BLaER1 (cell line): ENCODE data around the gene HPGD.
"Not testable (repeated sequence)": the region's sequence is repeated elsewhere in the genome, so short reads cannot be mapped to it uniquely, and the experiment has no call there.

Source experiments
- H3K27ac ChIP-seq: shearing (Covaris generic); formaldehyde crosslinking; 2 replicates; pipeline ENCODE4 v1.8.1; 2022
- H3K27me3 ChIP-seq: shearing (Covaris generic); formaldehyde crosslinking; 2 replicates; pipeline ENCODE4 v1.8.1; 2022
- H3K36me3 ChIP-seq: shearing (Covaris generic); formaldehyde crosslinking; 2 replicates; pipeline ENCODE4 v1.8.1; 2022
- H3K4me1 ChIP-seq: shearing (Covaris generic); formaldehyde crosslinking; 2 replicates; pipeline ENCODE4 v1.8.1; 2022
- H3K4me2 ChIP-seq: shearing (Covaris generic); formaldehyde crosslinking; 2 replicates; pipeline ENCODE4 v1.8.1; 2022
- H3K4me3 ChIP-seq: shearing (Covaris generic); formaldehyde crosslinking; 2 replicates; pipeline ENCODE4 v1.8.1; 2022
- H3K9ac ChIP-seq: shearing (Covaris generic); formaldehyde crosslinking; 2 replicates; pipeline ENCODE4 v1.8.1; 2022
- H3K9me3 ChIP-seq: shearing (Covaris generic); formaldehyde crosslinking; 2 replicates; pipeline ENCODE4 v1.8.1; 2022
- H4K20me1 ChIP-seq: shearing (Covaris generic); formaldehyde crosslinking; 2 replicates; pipeline ENCODE4 v1.8.1; 2022
- Cebpa-rat ChIP-seq: shearing (Covaris generic); IDR thresholded peaks from 2 replicates; pipeline ENCODE4 v1.8.1; 2022

Gene HPGD

DNA sequence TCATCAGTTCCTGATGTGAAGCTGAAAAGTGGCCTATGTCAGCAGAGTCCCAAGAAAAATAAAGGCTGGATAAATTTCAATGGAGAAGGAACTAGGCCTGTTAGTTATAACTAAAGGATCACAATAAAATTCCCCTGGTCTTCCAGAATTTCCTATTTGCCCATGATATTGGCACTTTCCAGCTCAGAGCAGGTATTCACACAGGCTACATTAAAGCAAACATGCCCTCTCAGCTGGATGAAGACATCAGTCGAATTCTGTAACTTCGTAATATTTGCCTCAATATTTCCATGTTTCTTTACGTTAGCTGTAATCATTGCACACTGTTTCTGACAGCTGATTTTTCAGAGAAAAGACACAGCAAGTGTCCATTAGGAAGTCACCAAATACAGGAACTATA lies 9.5 kb downstream of the HPGD start:
- TF ChIP-seq Cebpa-rat, result no peak
- H3K36me3 ChIP-seq, result no peaks in the 10 kb centered on the region
- no peak overlapping the region for H3K27ac ChIP-seq
- H3K9me3 ChIP-seq, result no peaks in the 10 kb centered on the region
- no peak overlapping the region for H3K4me2 ChIP-seq
- no peak overlapping the region for H3K9ac ChIP-seq
- H3K4me1 ChIP-seq, result no peaks in the 10 kb centered on the region
- H3K27me3 ChIP-seq, result no peaks in the 10 kb centered on the region
- no peaks in the 10 kb centered on the region for H4K20me1 ChIP-seq
- H3K4me3 ChIP-seq, result no peak overlapping the region

DNA sequence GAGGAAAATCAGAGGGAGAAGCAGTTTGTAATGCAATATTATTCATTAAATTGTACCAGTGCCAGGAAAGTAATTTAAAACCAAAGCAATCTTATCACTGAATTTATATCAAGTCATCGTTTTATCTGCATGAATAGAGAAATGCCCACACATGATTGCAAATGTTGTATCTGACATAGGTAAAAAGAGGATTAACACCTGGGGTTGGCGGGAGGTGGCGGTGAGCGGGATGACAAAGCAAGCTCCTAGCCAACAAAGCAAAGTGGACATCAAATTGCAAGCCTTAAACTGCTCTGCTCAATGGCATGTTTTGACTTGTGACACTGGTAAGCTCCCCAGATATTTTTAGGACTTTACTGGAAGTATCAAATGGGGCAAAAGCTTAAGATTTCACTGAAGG lies 16.4 kb downstream of the HPGD start:
- TF ChIP-seq Cebpa-rat, result no peak
- Histone ChIP-seq H3K36me3 (no peaks in the 10 kb centered on the region), H3K27ac (no peak overlapping the region), H3K4me3 (no peak overlapping the region), H3K9me3 (no peaks in the 10 kb centered on the region), H3K4me1 (no peaks in the 10 kb centered on the region), H3K9ac (no peak overlapping the region), H4K20me1 (no peaks in the 10 kb centered on the region), H3K27me3 (no peaks in the 10 kb centered on the region), H3K4me2 (no peak overlapping the region)

DNA sequence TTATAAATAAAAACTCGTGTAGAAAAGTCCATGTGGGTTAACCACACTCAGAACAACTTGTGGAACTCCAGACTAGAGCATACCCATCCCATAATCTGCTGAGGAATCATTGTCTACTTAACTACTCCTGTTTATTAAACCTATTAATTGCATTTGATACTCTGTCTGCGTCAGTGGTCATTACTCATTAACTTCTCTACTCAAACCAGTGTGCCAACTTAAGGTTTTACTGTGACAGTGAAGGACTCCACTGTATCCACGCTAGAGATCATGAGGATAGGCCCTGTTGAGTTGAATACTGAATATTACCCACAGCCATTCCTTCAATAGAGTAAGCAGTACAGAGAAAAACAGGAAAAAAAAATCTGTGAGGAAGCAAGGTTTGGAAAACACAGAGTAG lies 17.3 kb downstream of the HPGD start:
- Histone ChIP-seq H3K9me3 (no peaks in the 10 kb centered on the region), H3K27me3 (no peaks in the 10 kb centered on the region), H3K36me3 (no peaks in the 10 kb centered on the region), H3K4me3 (no peak overlapping the region), H3K9ac (no peak overlapping the region), H3K4me2 (no peak overlapping the region), H4K20me1 (no peaks in the 10 kb centered on the region), H3K27ac (no peak overlapping the region), H3K4me1 (no peaks in the 10 kb centered on the region)
- no peak for TF ChIP-seq Cebpa-rat

DNA sequence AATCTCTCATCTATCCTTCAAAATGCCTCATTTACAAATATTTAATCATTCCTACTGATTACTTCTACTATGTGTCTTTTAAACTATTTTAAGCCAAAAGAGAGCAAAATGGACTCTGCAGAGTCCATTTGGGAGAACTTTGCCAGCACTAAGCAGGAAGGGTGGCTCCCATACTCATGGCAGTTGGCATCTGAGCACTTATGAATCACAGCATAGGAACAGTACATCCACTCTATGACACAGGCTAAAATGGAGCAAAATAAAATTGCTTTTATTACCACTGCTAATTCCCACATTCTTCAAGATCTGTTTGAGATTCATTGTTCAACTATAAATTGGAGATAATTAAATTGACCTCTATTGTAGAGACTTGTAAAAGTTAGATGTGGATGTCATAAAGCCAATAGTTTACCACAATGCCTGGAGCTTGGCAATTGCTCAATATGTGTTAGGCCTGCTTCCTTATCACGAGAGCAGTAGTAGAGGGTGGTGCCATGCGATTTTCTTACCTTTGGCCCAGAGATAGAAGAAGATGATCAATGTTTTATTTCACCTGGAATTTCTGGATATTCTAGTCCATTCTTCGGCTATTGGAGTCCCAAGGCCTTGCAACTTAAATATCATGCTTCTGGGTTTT lies 19.1 kb downstream of the HPGD start:
- TF ChIP-seq Cebpa-rat, result no peak
- H4K20me1 ChIP-seq, result no peaks in the 10 kb centered on the region
- no peak overlapping the region for H3K4me2 ChIP-seq
- H3K4me1 ChIP-seq, result no peaks in the 10 kb centered on the region
- H3K36me3 ChIP-seq, result no peaks in the 10 kb centered on the region
- no peak overlapping the region for H3K9ac ChIP-seq
- no peaks in the 10 kb centered on the region for H3K27me3 ChIP-seq
- no peak overlapping the region for H3K27ac ChIP-seq
- no peak overlapping the region for H3K4me3 ChIP-seq
- H3K9me3 ChIP-seq, result no peaks in the 10 kb centered on the region

DNA sequence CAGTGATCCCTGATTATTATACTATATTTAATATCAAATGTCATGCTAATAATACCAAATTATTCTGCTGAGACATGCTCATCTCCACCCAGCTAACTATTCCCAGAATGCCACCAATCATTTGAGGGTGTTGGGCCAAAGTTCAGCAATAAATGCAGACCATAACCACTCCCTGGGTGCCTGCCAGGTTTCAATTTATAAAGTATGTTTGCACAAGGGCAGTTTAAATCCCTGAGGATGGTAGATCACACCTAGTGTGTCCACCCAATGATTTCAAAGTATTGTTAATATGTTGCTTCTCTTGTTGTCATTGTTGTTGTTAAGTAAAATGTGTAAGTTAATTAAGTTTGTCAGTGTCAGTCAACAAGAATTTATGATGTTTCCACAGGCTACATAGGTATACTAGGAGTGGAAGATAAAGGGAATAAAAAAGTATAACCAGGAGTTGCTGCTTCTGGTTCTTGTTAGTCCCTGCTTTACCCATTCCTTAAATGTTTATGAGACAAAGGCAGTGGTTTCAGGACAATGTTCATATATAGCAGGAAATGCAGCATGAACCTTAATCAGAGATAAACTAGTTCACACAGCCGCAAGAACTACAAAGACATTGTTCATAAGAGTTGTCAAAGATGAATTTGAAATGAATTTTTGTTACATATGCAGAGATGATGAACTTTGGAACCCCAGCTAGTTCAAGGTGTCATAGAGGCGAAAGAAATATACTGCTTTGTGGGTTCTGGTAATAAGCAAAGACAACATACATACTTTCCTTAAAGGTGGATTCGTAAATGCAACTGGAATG lies 25.5 kb downstream of the HPGD start:
- H3K4me1 ChIP-seq, result no peaks in the 10 kb centered on the region
- no peaks in the 10 kb centered on the region for H3K9me3 ChIP-seq
- H3K27me3 ChIP-seq, result no peaks in the 10 kb centered on the region
- H3K27ac ChIP-seq, result no peak overlapping the region
- H3K4me2 ChIP-seq, result no peak overlapping the region
- H3K4me3 ChIP-seq, result no peak overlapping the region
- no peaks in the 10 kb centered on the region for H4K20me1 ChIP-seq
- no peaks in the 10 kb centered on the region for H3K36me3 ChIP-seq
- no peak for TF ChIP-seq Cebpa-rat
- no peak overlapping the region for H3K9ac ChIP-seq

DNA sequence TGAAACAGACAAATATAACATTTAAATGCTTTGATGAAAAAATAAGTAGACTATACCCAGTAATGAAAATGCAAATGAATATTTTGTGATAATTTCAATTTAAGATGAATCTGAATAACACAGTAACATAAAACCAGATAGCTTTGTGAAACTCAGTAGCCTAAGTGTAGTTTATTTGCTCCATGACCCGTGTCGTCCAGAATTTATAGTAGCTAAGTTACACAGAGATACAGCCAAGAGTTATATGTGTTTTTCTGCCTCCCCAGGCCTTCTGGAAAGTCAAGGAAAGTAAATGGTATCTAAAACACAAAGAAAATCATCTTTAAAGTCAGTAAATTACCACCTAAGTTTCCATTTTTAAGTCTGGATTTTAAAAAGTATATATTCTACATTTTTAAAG lies 26.7 kb downstream of the HPGD start:
- no peaks in the 10 kb centered on the region for H3K4me1 ChIP-seq
- H3K4me2 ChIP-seq, result no peak overlapping the region
- no peak for TF ChIP-seq Cebpa-rat
- no peak overlapping the region for H3K9ac ChIP-seq
- no peaks in the 10 kb centered on the region for H3K27me3 ChIP-seq
- H4K20me1 ChIP-seq, result no peaks in the 10 kb centered on the region
- H3K27ac ChIP-seq, result no peak overlapping the region
- H3K9me3 ChIP-seq, result no peaks in the 10 kb centered on the region
- H3K4me3 ChIP-seq, result no peak overlapping the region
- no peaks in the 10 kb centered on the region for H3K36me3 ChIP-seq

DNA sequence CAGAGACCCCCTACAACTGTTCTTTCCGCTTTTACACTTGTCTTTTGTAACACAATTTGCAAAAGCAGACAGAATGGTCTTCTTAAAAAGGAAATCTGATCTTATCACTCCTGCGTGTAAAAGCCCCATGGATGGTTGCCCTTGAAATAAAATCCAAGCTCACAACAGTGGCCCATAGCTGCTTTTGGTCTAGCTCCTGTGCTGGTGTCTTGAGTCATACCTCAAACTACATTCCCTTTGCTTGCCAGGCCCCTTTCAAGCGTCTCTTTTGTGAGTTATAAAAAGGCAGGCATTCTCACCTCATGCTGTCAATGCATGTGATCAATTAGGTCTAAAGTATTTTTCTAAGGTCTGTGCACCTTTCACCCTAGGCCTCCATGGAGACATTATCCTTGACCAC lies 27.6 kb downstream of the HPGD start:
- no peaks in the 10 kb centered on the region for H3K4me1 ChIP-seq
- TF ChIP-seq Cebpa-rat, result no peak

DNA sequence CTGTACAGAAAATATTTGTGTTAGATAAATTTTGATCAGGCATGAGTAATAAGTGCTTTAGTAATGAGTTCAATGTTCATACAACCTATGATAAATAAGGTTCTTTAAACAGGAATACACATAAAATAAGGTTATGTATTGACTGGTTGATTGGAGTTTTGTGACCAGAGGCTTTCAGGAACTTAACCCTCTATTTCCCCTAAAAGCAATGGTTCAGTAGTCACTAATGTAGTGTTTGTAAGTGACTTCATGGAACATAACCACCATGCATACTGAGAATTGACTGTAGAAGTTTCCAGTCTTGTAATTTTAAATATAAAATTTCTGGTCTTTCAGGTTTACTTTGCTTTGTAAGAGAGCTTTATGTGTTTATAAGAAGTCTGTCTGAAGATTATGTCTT lies 28.1 kb downstream of the HPGD start:
- no peaks in the 10 kb centered on the region for H3K27me3 ChIP-seq
- no peaks in the 10 kb centered on the region for H3K4me1 ChIP-seq
- H3K9me3 ChIP-seq, result no peaks in the 10 kb centered on the region
- H3K36me3 ChIP-seq, result no peaks in the 10 kb centered on the region
- TF ChIP-seq Cebpa-rat, result no peak
- no peak overlapping the region for H3K4me2 ChIP-seq
- no peak overlapping the region for H3K4me3 ChIP-seq
- no peak overlapping the region for H3K27ac ChIP-seq
- no peaks in the 10 kb centered on the region for H4K20me1 ChIP-seq
- no peak overlapping the region for H3K9ac ChIP-seq

More for the DNA sequence above, 27.6 kb downstream of the HPGD start:
- H3K9ac ChIP-seq, result no peak overlapping the region
- H3K27me3 ChIP-seq, result no peaks in the 10 kb centered on the region
- H3K9me3 ChIP-seq, result no peaks in the 10 kb centered on the region
- no peak overlapping the region for H3K27ac ChIP-seq
- H3K36me3 ChIP-seq, result no peaks in the 10 kb centered on the region
- no peaks in the 10 kb centered on the region for H4K20me1 ChIP-seq
- H3K4me2 ChIP-seq, result no peak overlapping the region
- no peak overlapping the region for H3K4me3 ChIP-seq

DNA sequence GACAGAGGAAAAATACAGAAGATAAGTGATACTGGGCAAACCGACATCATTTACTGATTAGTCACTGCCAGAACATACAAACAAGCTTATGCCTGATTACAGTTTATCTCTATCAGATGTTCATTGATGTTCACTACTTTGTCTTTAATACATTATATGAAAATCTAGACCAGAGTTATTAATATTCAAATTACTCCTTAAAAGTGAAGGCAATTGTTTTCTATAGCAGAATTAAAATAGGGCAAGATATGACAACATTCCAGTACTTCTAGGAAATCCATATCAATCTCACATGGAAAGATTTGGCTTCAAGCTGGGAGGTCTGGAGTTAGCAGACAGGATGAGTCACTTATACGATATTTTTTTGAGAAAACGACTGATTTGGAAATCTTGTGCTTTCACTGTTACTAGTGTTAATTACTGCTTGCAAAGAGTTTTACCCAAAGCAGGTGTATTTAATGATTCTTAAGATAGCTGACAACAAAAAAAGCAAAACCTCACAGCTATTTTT lies 31.8 kb downstream of the HPGD start:
- Histone ChIP-seq H3K4me2 (no peak overlapping the region), H3K9me3 (no peaks in the 10 kb centered on the region), H4K20me1 (no peaks in the 10 kb centered on the region)

DNA sequence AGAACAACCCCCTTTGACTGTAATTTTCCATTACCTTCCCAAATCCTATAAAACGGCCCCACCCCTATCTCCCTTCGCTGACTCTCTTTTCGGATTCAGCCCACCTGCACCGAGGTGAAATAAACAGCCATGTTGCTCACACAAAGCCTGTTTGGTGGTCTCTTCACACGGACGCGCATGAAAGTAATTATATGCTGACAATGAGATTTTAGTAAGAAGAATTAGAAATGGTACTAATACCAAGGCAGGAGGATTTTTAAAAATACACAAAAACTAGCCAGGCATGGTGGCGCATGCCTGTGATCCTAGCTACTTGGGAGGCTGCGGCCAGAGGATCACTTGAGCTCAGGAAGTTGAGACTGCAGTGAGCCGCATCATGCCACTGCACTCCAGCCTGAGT lies 33.9 kb downstream of the HPGD start:
- H3K36me3 ChIP-seq, H3K27ac ChIP-seq, H3K9me3 ChIP-seq: not testable (repeated sequence)

More for the DNA sequence above, 31.8 kb downstream of the HPGD start:
- Histone ChIP-seq H3K36me3 (no peaks in the 10 kb centered on the region), H3K27me3 (no peaks in the 10 kb centered on the region), H3K4me3 (no peak overlapping the region), H3K9ac (no peak overlapping the region), H3K27ac (no peak overlapping the region), H3K4me1 (no peaks in the 10 kb centered on the region)
- TF ChIP-seq Cebpa-rat, result no peak

More for the DNA sequence above, 33.9 kb downstream of the HPGD start:
- H3K27me3 ChIP-seq, H3K4me1 ChIP-seq, H3K9ac ChIP-seq, H4K20me1 ChIP-seq, H3K4me2 ChIP-seq, H3K4me3 ChIP-seq: not testable (repeated sequence)
